IPS DF 6.9 (cell line): ENCODE data around the gene COL4A4.

Experiments
- DNase-seq: peaks from one replicate; pipeline ENCODE4 v3.0.0-alpha.2; 2013; ENCODE audit warnings: low read depth, low spot score
- H3K27ac ChIP-seq: one replicate; pipeline ENCODE4 v1.5.1; 2013; ENCODE audit warnings: low read length, control low read depth
- H3K27me3 ChIP-seq: 2 replicates; pipeline ENCODE4 v1.6.1; 2013; ENCODE audit warnings: mild to moderate bottlenecking, low read length; ENCODE audit not compliant: control insufficient read depth, insufficient read depth
- H3K36me3 ChIP-seq: 2 replicates; pipeline ENCODE4 v1.6.1; 2013; ENCODE audit warnings: low read length; ENCODE audit not compliant: control insufficient read depth, insufficient read depth
- H3K4me1 ChIP-seq: 2 replicates; pipeline ENCODE4 v1.6.1; 2013; ENCODE audit warnings: low read length; ENCODE audit not compliant: control insufficient read depth, insufficient read depth
- H3K4me3 ChIP-seq: 2 replicates; pipeline ENCODE4 v1.5.1; 2013; ENCODE audit warnings: mild to moderate bottlenecking, low read length
- H3K9me3 ChIP-seq: 2 replicates; pipeline ENCODE4 v1.6.1; 2013; ENCODE audit warnings: low read length, inconsistent platforms; ENCODE audit not compliant: control insufficient read depth, insufficient read depth
- WGBS: extraction: QIAGEN DNeasy Blood & Tissue Kit; methylation state at CpG from one replicate; pipeline ENCODE4 v1.1.7; 2013; ENCODE audit warnings: mixed read lengths, missing lambda C conversion rate; ENCODE audit not compliant: insufficient read length, insufficient coverage; 5-methylcytosine and 5-hydroxymethylcytosine counted together

COL4A4 gene

DNA sequence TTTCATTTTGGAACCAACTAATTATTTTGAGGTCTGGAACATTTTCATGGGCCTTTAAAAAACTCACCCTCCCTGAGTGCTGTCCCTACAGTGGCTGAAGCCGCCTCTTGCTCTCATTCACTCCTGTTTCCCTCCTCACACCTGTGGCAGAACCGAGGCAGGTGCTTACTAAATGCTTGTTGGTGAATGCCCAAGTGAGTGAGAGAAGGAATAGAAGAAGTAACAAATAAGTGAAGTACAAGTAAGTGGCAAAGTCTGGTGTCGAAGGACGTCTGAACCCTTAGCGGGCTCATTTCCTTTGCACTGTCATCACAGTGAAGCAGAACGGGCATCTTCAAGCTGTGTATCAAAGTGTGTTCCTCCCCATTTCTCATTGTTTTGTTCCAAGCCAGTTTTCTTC, 192.9 kb downstream of the COL4A4 start:
- H3K4me3 ChIP-seq: no peak overlapping the region

DNA sequence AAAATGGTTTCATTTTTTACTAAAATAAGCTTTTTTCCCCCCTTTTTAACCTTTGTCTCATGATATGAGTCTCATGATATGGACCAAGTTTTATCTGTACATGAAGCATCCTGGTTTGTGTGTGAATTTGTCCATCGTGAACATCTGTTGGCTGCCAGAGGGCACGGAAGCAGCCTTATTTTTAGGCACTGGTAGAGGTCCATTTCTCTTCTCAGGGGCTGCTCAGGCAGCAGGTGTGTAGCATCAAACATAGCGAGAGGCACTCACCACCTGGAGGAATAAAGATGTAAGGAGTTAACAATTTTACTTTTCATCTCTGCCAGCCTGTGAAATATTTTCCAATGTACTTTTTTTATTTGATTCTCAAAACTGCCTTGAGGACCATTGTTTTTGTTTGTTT, 193.6 kb downstream of the COL4A4 start:
- Histone ChIP-seq H3K27ac (no peak overlapping the region), H3K27me3 (no peaks in the 10 kb centered on the region), H3K4me3 (no peak overlapping the region), H3K36me3 (no peaks in the 10 kb centered on the region), H3K9me3 (no peaks in the 10 kb centered on the region), H3K4me1 (no peaks in the 10 kb centered on the region)
- no peak for DNase-seq
- WGBS: no CpG with 5 or more reads among the region's 3 CpGs

More for the DNA sequence above, 192.9 kb downstream of the COL4A4 start:
- no peak for DNase-seq
- Histone ChIP-seq H3K27me3 (no peaks in the 10 kb centered on the region), H3K4me1 (no peaks in the 10 kb centered on the region), H3K27ac (no peak overlapping the region), H3K36me3 (no peaks in the 10 kb centered on the region), H3K9me3 (no peaks in the 10 kb centered on the region)
- WGBS: no CpG with 5 or more reads among the region's 6 CpGs

DNA sequence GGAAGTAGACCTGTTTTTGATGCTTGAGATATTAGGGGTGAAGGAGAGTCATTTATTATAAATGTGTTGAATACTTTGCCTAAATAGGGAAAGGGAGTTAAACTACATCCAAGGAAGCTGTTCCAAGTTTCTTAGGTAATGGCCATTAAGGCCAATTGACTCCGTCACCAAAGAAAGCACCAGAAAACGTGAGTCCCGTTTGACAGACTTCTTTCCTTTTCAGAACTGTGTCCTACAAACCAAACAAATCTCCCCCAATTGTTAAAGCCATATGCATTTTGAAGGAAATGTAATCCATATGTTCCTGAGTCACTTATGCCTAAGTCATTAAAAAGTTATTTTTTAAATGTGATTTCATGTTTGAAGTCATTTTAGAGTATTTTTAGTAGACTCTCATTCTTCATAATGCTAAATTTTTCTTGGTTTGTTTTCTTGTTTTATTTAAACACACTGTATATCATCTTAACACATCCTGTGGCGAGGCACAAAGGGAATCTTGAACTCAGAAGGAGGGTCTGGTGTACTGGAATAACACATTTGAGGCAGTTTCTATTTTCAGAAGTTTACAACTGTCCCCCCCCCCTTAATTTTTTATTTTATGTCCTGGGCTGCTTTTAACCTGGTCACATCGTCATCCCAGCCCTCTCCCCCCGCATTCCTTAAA, 194.5 kb downstream of the COL4A4 start:
- no CpG with 5 or more reads among the region's 6 CpGs for WGBS

DNA sequence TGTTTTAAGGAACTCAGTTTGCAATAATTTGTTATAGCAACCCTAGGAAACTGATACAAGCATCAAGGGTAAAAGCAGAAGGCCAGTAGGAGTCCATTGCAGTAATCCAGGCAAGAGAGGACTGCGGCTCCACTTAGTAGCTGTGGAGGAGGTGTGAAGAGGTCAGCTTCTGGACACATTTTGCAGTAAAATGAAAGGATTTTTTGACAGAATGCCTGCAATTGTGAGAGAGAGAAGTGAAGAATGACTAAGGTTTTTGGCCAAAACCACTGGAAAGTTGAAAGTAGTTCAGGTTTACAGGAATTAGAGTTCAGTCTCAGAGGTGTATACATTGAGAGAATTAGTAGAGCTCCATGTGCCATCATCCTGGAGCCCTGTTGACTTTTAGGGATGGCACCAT, 198.6 kb downstream of the COL4A4 start:
- H3K27me3 ChIP-seq: no peaks in the 10 kb centered on the region
- H3K4me1 ChIP-seq: peaks cover 2% of the 10 kb centered on the region; the same call in 1 of the 2 replicates
- no peaks in the 10 kb centered on the region for H3K9me3 ChIP-seq
- no peak for DNase-seq
- H3K27ac ChIP-seq: no peak overlapping the region
- no peaks in the 10 kb centered on the region for H3K36me3 ChIP-seq
- H3K4me3 ChIP-seq: no peak overlapping the region
- WGBS: no CpG with 5 or more reads among the region's 1 CpG

More for the DNA sequence above, 194.5 kb downstream of the COL4A4 start:
- Histone ChIP-seq H3K4me3 (no peak overlapping the region), H3K27me3 (no peaks in the 10 kb centered on the region), H3K36me3 (no peaks in the 10 kb centered on the region), H3K4me1 (no peaks in the 10 kb centered on the region), H3K27ac (no peak overlapping the region), H3K9me3 (no peaks in the 10 kb centered on the region)
- DNase-seq: no peak

DNA sequence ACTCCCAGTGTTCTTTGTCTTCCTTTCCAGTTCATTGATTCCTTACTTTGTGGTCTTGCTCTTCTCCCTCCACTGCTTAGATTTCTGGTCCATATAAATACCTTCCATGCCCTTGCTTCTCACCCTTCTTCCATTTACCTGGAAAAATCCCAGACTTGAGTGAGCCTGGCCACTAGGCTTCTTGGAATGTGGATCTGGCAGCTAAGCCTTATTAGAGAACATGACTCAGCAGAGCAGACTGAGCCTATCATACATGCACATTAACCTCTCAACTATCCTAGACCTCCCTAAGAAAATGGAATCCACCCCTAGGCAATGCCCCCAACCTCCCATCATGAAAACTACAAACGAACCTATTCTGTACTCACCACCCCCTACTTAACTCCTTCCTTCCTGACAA, 200.5 kb downstream of the COL4A4 start:
- no peaks in the 10 kb centered on the region for H3K27me3 ChIP-seq
- no peak overlapping the region for H3K27ac ChIP-seq
- DNase-seq: no peak
- H3K9me3 ChIP-seq: no peaks in the 10 kb centered on the region
- H3K4me1 ChIP-seq: peaks cover 2% of the 10 kb centered on the region; the same call in 1 of the 2 replicates
- no CpG with 5 or more reads among the region's 1 CpG for WGBS
- no peaks in the 10 kb centered on the region for H3K36me3 ChIP-seq
- no peak overlapping the region for H3K4me3 ChIP-seq

DNA sequence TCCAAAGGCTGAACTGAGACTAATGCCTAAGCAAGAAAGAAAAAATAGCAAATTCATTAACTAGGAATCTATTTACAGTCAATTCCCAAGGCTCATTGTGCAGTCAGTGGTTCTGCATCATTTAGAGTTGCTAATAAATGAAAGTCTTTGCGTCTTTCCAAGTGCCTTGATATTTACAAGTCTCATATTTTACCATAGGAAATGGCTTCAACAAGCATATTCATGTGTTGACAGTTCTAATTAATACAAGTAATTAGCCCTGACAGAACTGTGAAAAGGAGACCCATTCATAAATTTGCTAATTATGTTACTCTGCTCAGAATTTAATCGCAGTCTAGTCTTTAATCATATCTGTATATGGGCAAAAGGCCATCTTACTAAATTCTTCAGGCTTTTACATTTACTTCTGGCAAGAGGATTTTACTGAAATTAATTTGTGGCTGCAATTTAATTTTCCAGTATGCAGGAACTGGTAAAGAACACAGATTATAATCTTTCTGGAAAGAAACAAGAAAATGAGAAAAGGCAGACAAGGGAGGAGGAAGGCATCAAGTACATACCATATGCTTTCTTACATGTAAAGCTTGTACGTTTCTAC, 201.7 kb downstream of the COL4A4 start:
- no CpG with 5 or more reads among the region's 3 CpGs for WGBS
- no peak overlapping the region for H3K4me3 ChIP-seq

DNA sequence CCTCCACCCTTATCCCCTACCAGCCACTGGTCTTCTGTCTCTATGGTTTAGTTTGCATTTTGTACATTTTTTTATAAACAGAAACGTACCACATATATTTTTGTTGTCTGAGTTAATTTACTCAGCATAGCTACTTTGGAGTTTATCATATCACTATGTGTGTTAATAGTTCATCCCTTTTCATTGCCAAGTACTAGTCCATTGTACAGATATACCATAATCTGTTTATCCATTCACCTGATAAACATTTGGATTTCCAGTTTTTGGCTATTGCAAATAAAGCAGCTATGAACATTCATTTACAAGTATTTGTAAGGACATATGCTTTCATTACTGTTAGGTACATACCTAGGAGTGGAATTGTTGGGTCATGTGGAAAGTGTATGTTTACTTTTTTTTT, 204.6 kb downstream of the COL4A4 start:
- WGBS: no CpG with 5 or more reads among the region's 1 CpG
- no peak for DNase-seq
- no peak overlapping the region for H3K27ac ChIP-seq
- no peak overlapping the region for H3K4me3 ChIP-seq
- H3K9me3 ChIP-seq: no peaks in the 10 kb centered on the region
- no peaks in the 10 kb centered on the region for H3K36me3 ChIP-seq
- peaks cover 2% of the 10 kb centered on the region; the same call in 1 of the 2 replicates for H3K4me1 ChIP-seq
- H3K27me3 ChIP-seq: no peaks in the 10 kb centered on the region

More for the DNA sequence above, 201.7 kb downstream of the COL4A4 start:
- no peaks in the 10 kb centered on the region for H3K27me3 ChIP-seq
- no peak for DNase-seq
- H3K9me3 ChIP-seq: no peaks in the 10 kb centered on the region
- H3K27ac ChIP-seq: no peak overlapping the region
- H3K36me3 ChIP-seq: no peaks in the 10 kb centered on the region
- peaks cover 2% of the 10 kb centered on the region; the same call in 1 of the 2 replicates for H3K4me1 ChIP-seq

DNA sequence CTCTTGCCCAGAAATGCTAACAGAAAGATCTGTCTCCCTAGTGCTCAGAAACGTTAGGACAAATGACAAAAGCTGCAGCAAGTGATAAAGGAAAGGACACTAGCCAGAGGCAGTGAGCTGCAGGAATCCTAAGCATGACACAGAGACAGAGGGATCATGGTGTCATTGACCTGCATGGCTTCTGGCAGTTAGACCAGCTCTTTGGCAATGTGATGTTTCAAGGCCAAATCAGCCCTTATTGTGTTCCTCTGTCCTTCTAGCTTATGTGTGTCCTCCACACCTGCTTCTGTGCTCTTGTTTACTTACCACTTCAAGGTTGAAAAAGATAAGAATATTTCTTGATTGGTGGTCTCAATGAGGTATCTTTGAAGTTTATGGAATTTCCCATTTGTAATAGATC, 207.3 kb downstream of the COL4A4 start:
- no peaks in the 10 kb centered on the region for H3K4me1 ChIP-seq
- no peaks in the 10 kb centered on the region for H3K27me3 ChIP-seq
- WGBS: no CpG with 5 or more reads among the region's 1 CpG
- H3K4me3 ChIP-seq: no peak overlapping the region
- H3K27ac ChIP-seq: no peak overlapping the region
- no peak for DNase-seq
- no peaks in the 10 kb centered on the region for H3K9me3 ChIP-seq
- H3K36me3 ChIP-seq: no peaks in the 10 kb centered on the region

DNA sequence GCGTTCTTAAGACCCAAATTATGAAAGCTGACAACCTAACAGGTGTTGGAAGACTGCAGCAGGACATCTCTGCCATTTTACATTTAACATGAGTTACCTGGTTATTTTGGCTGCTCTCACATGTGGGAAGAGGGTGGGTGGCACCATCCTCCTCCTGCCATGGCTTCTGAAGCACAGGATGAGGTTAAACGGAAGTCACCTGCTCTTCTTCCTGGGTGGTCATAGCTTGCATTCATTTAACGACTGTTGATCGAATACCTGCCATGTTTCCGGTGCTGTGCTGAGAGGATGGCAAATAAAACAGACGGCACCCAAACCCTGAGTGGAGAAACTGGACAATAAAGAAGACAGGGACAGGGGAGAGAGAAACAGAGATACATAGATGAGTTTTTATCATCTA, 210.2 kb downstream of the COL4A4 start:
- Histone ChIP-seq H3K4me1 (no peaks in the 10 kb centered on the region), H3K4me3 (no peak overlapping the region)

DNA sequence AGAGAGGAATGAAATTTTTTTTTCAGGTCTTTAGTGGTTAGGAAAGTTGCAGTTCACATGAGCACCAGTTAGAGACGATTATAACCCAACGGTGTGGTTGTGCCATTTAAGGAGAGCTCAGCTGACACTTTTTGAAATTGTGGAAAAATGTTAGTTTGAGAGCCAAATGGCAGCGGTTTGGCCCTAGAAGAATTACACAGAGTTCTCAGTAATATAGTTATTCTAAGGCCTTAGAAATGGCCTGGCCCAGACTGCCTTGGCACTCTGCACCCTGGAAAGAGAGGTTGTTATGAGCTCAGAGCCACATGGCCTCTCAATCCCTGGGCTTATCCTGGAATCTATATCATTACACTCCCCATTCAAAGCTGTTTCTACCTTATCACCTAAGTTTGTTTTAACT, 210.8 kb downstream of the COL4A4 start:
- Histone ChIP-seq H3K27me3 (no peaks in the 10 kb centered on the region), H3K4me1 (no peaks in the 10 kb centered on the region), H3K9me3 (no peaks in the 10 kb centered on the region), H3K4me3 (no peak overlapping the region), H3K36me3 (no peaks in the 10 kb centered on the region), H3K27ac (no peak overlapping the region)
- DNase-seq: no peak
- WGBS: no CpG with 5 or more reads among the region's 3 CpGs

More for the DNA sequence above, 210.2 kb downstream of the COL4A4 start:
- Histone ChIP-seq H3K9me3 (no peaks in the 10 kb centered on the region), H3K27ac (no peak overlapping the region), H3K36me3 (no peaks in the 10 kb centered on the region), H3K27me3 (no peaks in the 10 kb centered on the region)
- no peak for DNase-seq
- no CpG with 5 or more reads among the region's 6 CpGs for WGBS
